GM12892 (cell line): ENCODE data around the gene FRY.

Experiments
- POLR2A ChIP-seq: IDR thresholded peaks from 2 replicates; pipeline ENCODE4 v1.6.1; 2011; ENCODE audit warnings: low read depth, low read length, control low read depth
- POLR2AphosphoS5 ChIP-seq: IDR thresholded peaks from 2 replicates; pipeline ENCODE4 v1.6.1; 2011; ENCODE audit warnings: low read depth, low read length, control low read depth
- TAF1 ChIP-seq: IDR thresholded peaks from 2 replicates; pipeline ENCODE4 v1.6.1; 2011; ENCODE audit warnings: low read depth, mild to moderate bottlenecking, control low read depth, low read length, borderline replicate concordance

DNA sequence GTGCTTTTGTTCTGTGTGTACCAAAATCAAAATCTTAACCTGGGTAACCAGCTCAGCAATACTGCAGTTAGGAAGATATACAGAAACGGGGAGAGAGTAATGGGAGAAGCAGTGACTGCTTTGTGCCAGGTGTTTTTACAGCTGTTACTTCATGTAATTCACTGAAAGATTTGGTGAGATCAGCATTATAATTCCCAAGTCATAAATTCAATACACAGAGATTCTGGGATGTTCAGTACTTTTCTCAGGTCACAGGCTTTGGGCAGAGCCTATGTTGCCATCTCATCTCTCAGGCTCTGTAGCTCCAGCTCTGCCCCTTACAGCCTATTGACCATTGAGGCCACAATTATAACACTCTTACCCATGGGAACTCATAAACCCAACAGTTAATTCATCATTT, 145.1 kb downstream of the FRY start:
- TF ChIP-seq POLR2A (no peak), TAF1 (no peak), POLR2AphosphoS5 (no peak)
